ENCODE results near the gene ZCCHC7. TPM values are rescaled to one million over a fixed set of nuclear protein-coding genes. Genes with fewer than 3 reads are reported as not detected.
A peak's percentile ranks its signal among the peaks of the same experiment; 100 is the strongest.

Gene ZCCHC7
- total RNA-seq, 2 donors from 2014 or later: 19.8 to 27.3 TPM

DNA sequence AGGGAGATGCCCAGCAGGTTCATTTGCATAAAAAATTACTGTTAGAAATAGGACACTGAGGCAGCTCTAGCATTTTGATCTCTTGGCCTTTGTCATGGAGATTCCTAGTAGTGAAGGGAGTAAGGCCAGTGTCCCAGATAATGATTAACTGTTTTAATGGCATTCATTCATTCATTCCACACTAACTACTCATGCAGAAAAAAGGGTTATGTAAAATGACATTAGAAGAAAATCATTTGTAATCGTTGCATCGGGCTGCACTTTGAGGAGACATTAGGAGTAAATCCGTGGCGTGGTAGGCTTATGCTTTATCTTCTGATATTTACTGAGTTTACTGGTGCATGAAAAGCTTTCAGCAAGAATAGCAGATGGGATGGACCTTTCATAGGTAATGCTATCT, 219.5 kb downstream of the ZCCHC7 start:
- Mint-ChIP-seq H3K9me3 (no peaks in the 10 kb centered on the region), H3K4me1 (no peaks in the 10 kb centered on the region), H3K27me3 (no peaks in the 10 kb centered on the region), H3K27ac (no peak overlapping the region), H3K36me3 (ENCODE audit: low read depth) (no peaks in the 10 kb centered on the region), H3K4me3 (no peak overlapping the region)
- no peak for ATAC-seq (replicated peaks)

GRCh38 chr9:37340961-37341360, 220.6 kb downstream of the ZCCHC7 start:
- Mint-ChIP-seq H3K4me1 (no peaks in the 10 kb centered on the region), H3K4me3 (no peak overlapping the region), H3K36me3 (ENCODE audit: low read depth) (no peaks in the 10 kb centered on the region), H3K27me3 (no peaks in the 10 kb centered on the region), H3K27ac (no peak overlapping the region), H3K9me3 (no peaks in the 10 kb centered on the region)
- no peak for ATAC-seq (replicated peaks)

GRCh38 chr9:37341704-37342103, 221.3 kb downstream of the ZCCHC7 start:
- H3K27ac Mint-ChIP-seq: no peak overlapping the region
- H3K4me1 Mint-ChIP-seq: no peaks in the 10 kb centered on the region
- ATAC-seq (replicated peaks): no peak
- H3K27me3 Mint-ChIP-seq: no peaks in the 10 kb centered on the region
- H3K4me3 Mint-ChIP-seq: no peak overlapping the region
- no peaks in the 10 kb centered on the region for H3K36me3 Mint-ChIP-seq (ENCODE audit: low read depth)
- no peaks in the 10 kb centered on the region for H3K9me3 Mint-ChIP-seq

GRCh38 chr9:37342493-37342892, 222.1 kb downstream of the ZCCHC7 start:
- Mint-ChIP-seq H3K27me3 (no peaks in the 10 kb centered on the region), H3K4me3 (no peak overlapping the region), H3K27ac (no peak overlapping the region), H3K36me3 (ENCODE audit: low read depth) (no peaks in the 10 kb centered on the region), H3K9me3 (no peaks in the 10 kb centered on the region), H3K4me1 (no peaks in the 10 kb centered on the region)
- ATAC-seq (replicated peaks): no peak

DNA sequence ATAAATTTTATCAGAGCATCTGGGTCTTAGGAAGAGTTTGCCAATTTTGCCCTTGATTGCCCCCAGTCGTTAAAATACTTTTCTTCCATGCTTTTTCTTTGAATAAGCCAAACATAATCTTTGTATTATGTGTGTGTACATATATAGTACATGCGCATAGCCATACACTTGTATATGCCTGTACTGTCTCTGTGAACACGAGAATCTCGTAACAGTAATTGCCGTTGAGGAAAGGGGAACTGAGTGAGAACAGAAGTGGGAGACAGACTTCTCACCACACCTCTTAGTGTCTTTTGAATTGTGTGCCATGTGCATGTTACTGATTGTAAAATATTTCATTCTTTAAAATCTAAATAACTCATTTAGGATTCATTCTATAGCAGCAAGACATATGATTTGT, 222.5 kb downstream of the ZCCHC7 start:
- Mint-ChIP-seq H3K9me3 (no peaks in the 10 kb centered on the region), H3K4me3 (no peak overlapping the region), H3K27me3 (no peaks in the 10 kb centered on the region), H3K27ac (no peak overlapping the region), H3K4me1 (peaks cover 2% of the 10 kb centered on the region), H3K36me3 (ENCODE audit: low read depth) (peaks cover 2% of the 10 kb centered on the region)
- no peak for ATAC-seq (replicated peaks)

- no peak for ATAC-seq (replicated peaks)
- Mint-ChIP-seq H3K4me3 (no peak overlapping the region), H3K27me3 (no peaks in the 10 kb centered on the region), H3K27ac (no peak overlapping the region), H3K36me3 (ENCODE audit: low read depth) (peaks cover 10% of the 10 kb centered on the region), H3K4me1 (peaks cover 3% of the 10 kb centered on the region), H3K9me3 (no peaks in the 10 kb centered on the region)
Observed at GRCh38 chr9:37343724-37344123, 223.3 kb downstream of the ZCCHC7 start.

DNA sequence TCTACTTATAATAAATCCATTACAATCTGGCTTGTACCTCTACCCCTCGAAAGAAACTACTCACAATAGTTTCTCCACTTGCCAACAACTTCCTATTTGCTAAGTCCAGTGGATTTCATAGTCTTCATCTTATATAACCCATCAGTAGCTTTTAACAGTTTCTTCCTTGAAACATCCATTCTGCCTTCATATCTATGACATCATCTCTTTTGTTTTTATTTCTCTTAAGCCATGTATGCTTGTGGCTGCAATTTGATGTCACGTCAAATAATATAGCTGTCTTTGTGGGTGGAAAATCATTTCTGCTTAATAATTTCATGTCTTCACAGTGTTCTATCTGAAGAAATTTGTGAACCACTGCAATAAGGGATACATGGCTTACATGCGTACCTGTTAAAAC, 224.7 kb downstream of the ZCCHC7 start:
- Mint-ChIP-seq H3K9me3 (no peaks in the 10 kb centered on the region), H3K27ac (no peak overlapping the region), H3K4me1 (peaks cover 3% of the 10 kb centered on the region), H3K36me3 (ENCODE audit: low read depth) (peaks cover 19% of the 10 kb centered on the region), H3K4me3 (no peak overlapping the region), H3K27me3 (no peaks in the 10 kb centered on the region)
- ATAC-seq (replicated peaks): no peak

GRCh38 chr9:37348917-37349316, 228.5 kb downstream of the ZCCHC7 start:
- peaks cover 52% of the 10 kb centered on the region for H3K36me3 Mint-ChIP-seq (ENCODE audit: low read depth)
- no peaks in the 10 kb centered on the region for H3K27me3 Mint-ChIP-seq
- H3K4me3 Mint-ChIP-seq: no peak overlapping the region
- H3K9me3 Mint-ChIP-seq: no peaks in the 10 kb centered on the region
- no peak overlapping the region for H3K27ac Mint-ChIP-seq
- no peak for ATAC-seq (replicated peaks)
- H3K4me1 Mint-ChIP-seq: peaks cover 3% of the 10 kb centered on the region

- Mint-ChIP-seq H3K4me1 (peaks cover 3% of the 10 kb centered on the region), H3K27me3 (no peaks in the 10 kb centered on the region), H3K4me3 (no peak overlapping the region), H3K9me3 (no peaks in the 10 kb centered on the region), H3K27ac (peak overlapping the region; percentile 12), H3K36me3 (ENCODE audit: low read depth) (peaks cover 69% of the 10 kb centered on the region)
- ATAC-seq (replicated peaks): peak; percentile 95
Observed at GRCh38 chr9:37350486-37351190, 230.3 kb downstream of the ZCCHC7 start.

- no peak overlapping the region for H3K27ac Mint-ChIP-seq
- no peaks in the 10 kb centered on the region for H3K4me1 Mint-ChIP-seq
- ATAC-seq (replicated peaks): no peak
- peaks cover 90% of the 10 kb centered on the region for H3K36me3 Mint-ChIP-seq (ENCODE audit: low read depth)
- H3K4me3 Mint-ChIP-seq: no peak overlapping the region
- H3K9me3 Mint-ChIP-seq: no peaks in the 10 kb centered on the region
- no peaks in the 10 kb centered on the region for H3K27me3 Mint-ChIP-seq
Observed at GRCh38 chr9:37353791-37354190, 233.4 kb downstream of the ZCCHC7 start.

- Mint-ChIP-seq H3K9me3 (no peaks in the 10 kb centered on the region), H3K27me3 (no peaks in the 10 kb centered on the region), H3K4me1 (peaks cover 4% of the 10 kb centered on the region), H3K4me3 (no peak overlapping the region), H3K36me3 (ENCODE audit: low read depth) (peaks cover 25% of the 10 kb centered on the region), H3K27ac (no peak overlapping the region)
- ATAC-seq (replicated peaks): no peak
Observed at GRCh38 chr9:37362430-37362829, 242.1 kb downstream of the ZCCHC7 start.

- peaks cover 4% of the 10 kb centered on the region for H3K4me1 Mint-ChIP-seq
- no peaks in the 10 kb centered on the region for H3K9me3 Mint-ChIP-seq
- H3K36me3 Mint-ChIP-seq (ENCODE audit: low read depth): peaks cover 18% of the 10 kb centered on the region
- no peak overlapping the region for H3K27ac Mint-ChIP-seq
- no peak for ATAC-seq (replicated peaks)
- no peak overlapping the region for H3K4me3 Mint-ChIP-seq
- H3K27me3 Mint-ChIP-seq: no peaks in the 10 kb centered on the region
Observed at GRCh38 chr9:37363124-37363523, 242.8 kb downstream of the ZCCHC7 start.

- no peaks in the 10 kb centered on the region for H3K9me3 Mint-ChIP-seq
- peaks cover 4% of the 10 kb centered on the region for H3K4me1 Mint-ChIP-seq
- H3K27me3 Mint-ChIP-seq: no peaks in the 10 kb centered on the region
- H3K27ac Mint-ChIP-seq: peak overlapping the region; percentile 11
- H3K4me3 Mint-ChIP-seq: no peak overlapping the region
- no peak for ATAC-seq (replicated peaks)
- H3K36me3 Mint-ChIP-seq (ENCODE audit: low read depth): peaks cover 9% of the 10 kb centered on the region
Observed at GRCh38 chr9:37364136-37364535, 243.8 kb downstream of the ZCCHC7 start.

DNA sequence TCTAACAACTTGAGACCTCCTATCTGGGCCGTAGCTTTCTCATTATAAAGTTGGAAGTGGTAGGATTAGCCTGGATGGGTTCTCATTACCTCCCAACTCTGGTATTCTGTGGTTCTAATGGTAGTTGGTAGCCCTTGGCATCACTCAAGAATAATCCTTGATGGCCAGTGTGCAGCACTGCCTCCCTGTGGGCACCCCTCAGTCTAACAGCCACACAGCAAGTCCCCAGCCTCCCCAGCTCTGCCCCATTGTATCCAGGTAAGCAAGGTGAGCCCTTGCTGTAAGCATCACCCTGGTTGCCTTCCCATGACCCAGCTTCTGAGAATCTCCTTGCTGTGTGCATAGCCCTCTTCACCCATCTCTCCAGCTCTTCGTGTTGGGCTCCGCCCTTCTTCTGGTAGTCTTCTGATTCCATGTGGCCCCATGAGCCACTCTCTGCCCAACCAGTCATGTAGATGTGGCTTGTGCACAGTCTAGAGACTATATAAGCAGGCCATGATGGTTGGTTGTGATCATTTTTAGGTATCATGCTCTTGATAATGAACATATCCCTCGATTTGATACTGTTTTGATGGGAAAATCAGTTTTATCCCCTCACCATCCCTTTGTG, 244.5 kb downstream of the ZCCHC7 start:
- Mint-ChIP-seq H3K36me3 (ENCODE audit: low read depth) (peaks cover 3% of the 10 kb centered on the region), H3K4me3 (no peak overlapping the region), H3K9me3 (no peaks in the 10 kb centered on the region), H3K4me1 (peaks cover 4% of the 10 kb centered on the region), H3K27me3 (no peaks in the 10 kb centered on the region), H3K27ac (no peak overlapping the region)
- ATAC-seq (replicated peaks): peak; percentile 43

DNA sequence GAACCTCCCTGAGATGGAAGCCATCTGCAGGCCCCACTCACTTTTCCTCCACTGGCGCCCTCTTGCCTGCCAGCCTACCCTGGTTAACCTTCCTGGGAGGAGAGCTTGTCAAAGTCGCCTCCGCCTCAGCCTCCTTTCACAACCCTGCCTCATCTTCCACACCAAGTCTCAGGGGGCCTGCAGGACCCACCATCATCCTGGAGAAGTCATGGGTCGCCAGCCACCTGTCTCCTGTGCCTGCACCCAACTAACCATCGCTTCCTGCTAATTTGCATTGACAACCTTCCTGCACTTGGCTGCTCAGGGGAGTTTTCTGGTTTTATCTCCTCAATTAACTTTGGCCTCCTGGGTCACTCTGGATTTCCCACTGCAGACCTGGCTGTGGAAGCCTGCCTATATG, 249.3 kb downstream of the ZCCHC7 start:
- ATAC-seq (replicated peaks): no peak
- Mint-ChIP-seq H3K27me3 (peaks cover 8% of the 10 kb centered on the region), H3K36me3 (ENCODE audit: low read depth) (no peaks in the 10 kb centered on the region), H3K4me3 (no peak overlapping the region), H3K4me1 (peaks cover 16% of the 10 kb centered on the region), H3K27ac (no peak overlapping the region), H3K9me3 (no peaks in the 10 kb centered on the region)
